Measurements from ENCODE around the gene ADGRV1.

DNA sequence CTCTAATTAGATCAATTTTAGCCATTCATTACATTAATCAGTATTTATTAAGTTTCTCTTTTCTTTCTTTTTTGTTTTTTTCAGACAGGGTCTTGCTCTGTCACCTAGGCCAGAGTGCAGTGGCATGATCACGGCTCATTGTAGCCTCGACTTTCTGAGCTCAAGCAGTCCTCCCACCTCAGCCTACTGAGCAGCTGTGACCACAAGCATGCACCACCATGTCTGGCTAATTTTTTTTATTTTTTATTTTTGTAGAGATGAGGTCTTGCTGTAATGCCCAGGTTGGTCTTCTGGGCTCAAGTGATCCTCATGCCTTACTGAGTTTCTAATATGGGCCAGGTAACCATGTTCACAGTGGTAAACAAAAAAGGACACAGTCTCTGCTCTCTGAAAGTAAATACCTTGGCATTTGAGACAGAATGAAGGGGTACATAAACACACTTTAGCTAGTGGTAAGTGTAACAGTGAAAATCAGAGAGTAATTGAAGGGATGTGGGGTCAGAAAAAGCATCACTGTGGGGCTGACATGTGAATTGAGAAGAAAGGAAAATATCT is 336.3 kb downstream of the ADGRV1 start:
- TF ChIP-seq, protein P1, sequence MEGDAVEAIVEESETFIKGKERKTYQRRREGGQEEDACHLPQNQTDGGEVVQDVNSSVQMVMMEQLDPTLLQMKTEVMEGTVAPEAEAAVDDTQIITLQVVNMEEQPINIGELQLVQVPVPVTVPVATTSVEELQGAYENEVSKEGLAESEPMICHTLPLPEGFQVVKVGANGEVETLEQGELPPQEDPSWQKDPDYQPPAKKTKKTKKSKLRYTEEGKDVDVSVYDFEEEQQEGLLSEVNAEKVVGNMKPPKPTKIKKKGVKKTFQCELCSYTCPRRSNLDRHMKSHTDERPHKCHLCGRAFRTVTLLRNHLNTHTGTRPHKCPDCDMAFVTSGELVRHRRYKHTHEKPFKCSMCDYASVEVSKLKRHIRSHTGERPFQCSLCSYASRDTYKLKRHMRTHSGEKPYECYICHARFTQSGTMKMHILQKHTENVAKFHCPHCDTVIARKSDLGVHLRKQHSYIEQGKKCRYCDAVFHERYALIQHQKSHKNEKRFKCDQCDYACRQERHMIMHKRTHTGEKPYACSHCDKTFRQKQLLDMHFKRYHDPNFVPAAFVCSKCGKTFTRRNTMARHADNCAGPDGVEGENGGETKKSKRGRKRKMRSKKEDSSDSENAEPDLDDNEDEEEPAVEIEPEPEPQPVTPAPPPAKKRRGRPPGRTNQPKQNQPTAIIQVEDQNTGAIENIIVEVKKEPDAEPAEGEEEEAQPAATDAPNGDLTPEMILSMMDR (IDR thresholded peaks at IDR 0.05; ENCODE audit: low read depth, low read length, poor library complexity, severe bottlenecking): no peak
- no peak for TF ChIP-seq EZH2phosphoT487 (IDR thresholded peaks at IDR 0.05; ENCODE audit: borderline replicate concordance, low read length)

Measured in DOHH2 (cell line).